ENCODE measurements around the gene PTGDR2.
"Not testable (repeated sequence)": the region's sequence is repeated elsewhere in the genome, so short reads cannot be mapped to it uniquely, and the experiment has no call there.

Gene PTGDR2

GRCh38 chr11:60825118-60825517 lies 30.6 kb downstream of the PTGDR2 start:
- no peak for DNase-seq (ENCODE audit: low read depth)
- TF ChIP-seq MYC (IDR thresholded peaks at IDR 0.05; ENCODE audit: low read depth, low read length) = no peak
- TF ChIP-seq MAX (IDR thresholded peaks at IDR 0.05; ENCODE audit: low read depth, low read length) = no peak
- TF ChIP-seq, protein P1, sequence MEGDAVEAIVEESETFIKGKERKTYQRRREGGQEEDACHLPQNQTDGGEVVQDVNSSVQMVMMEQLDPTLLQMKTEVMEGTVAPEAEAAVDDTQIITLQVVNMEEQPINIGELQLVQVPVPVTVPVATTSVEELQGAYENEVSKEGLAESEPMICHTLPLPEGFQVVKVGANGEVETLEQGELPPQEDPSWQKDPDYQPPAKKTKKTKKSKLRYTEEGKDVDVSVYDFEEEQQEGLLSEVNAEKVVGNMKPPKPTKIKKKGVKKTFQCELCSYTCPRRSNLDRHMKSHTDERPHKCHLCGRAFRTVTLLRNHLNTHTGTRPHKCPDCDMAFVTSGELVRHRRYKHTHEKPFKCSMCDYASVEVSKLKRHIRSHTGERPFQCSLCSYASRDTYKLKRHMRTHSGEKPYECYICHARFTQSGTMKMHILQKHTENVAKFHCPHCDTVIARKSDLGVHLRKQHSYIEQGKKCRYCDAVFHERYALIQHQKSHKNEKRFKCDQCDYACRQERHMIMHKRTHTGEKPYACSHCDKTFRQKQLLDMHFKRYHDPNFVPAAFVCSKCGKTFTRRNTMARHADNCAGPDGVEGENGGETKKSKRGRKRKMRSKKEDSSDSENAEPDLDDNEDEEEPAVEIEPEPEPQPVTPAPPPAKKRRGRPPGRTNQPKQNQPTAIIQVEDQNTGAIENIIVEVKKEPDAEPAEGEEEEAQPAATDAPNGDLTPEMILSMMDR (IDR thresholded peaks at IDR 0.05; ENCODE audit: low read depth, low read length) = no peak
- no peak overlapping the region for H3K4me3 ChIP-seq (ENCODE audit: low read depth, low read length)

GRCh38 chr11:60823745-60824306 lies 31.9 kb downstream of the PTGDR2 start:
- not testable (repeated sequence) for H3K4me3 ChIP-seq (ENCODE audit: low read depth, low read length); DNase-seq (ENCODE audit: low read depth)

DNA sequence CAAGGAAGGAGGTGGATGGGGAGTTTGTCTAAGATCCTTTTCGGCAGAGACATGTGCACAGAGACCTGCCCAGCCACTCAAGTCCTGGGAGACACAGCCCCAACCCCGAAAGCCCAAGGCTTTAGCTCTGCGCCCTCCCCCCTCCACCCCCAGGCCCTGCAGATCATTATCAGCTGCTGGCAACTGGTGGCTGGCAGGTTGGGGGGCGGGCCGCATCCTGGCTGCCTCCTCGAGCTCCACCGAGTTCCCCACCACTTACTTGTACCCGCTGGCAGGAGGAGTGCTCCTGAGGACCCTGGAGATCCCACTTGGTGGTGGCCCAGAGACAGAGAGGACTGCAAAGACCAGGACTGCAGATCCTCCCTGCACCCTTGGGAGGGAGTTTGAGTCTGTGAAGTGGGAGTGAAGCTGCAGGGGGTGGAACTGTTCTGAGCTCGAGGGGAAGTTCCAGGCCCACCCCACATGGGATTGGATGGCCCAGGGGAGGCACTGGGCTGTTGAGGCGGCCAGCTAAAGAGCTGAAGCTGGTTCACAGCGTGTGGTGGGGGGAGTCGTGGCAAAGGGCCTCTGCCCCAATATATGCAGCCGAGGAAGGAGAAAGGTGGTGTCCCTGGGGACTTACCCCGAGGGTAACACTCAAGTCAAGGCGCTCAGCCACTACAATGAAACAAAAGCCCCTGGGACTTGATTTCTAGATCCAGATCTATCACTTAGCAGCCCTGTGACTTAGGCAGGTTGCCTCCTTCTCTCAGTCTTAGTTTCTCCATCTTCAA lies 33.7 kb downstream of the PTGDR2 start:
- TF ChIP-seq MYC (IDR thresholded peaks at IDR 0.05; ENCODE audit: low read depth, low read length) (no peak), POLR2A (IDR thresholded peaks at IDR 0.05; ENCODE audit: extremely low read depth, insufficient read length) (no peak), MAX (IDR thresholded peaks at IDR 0.05; ENCODE audit: low read depth, low read length) (no peak)
- TF ChIP-seq, protein P1 (IDR thresholded peaks at IDR 0.05; ENCODE audit: low read depth, low read length) = no peak
- no peak overlapping the region for H3K4me3 ChIP-seq (ENCODE audit: low read depth, low read length)
- peak; percentile 82 for DNase-seq (ENCODE audit: low read depth)

DNA sequence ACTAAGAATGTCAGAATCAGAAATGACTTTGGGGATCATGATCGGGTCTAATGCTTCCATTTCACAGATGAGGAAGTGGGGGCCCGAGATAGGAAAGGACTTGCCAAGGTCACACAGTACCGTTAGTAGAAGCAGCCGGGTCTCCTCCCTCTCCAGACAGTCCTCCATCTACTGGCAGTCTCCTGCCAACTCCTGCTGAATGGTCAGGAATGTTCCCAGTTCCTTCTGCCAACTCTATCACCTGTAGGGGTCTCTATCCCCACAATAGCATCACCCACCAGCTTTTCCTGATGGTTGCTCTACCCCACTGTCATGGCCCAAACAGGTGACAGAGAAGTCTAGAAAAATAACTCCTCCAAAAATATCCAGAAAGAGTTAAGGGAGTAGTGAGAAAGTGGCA lies 37.7 kb downstream of the PTGDR2 start:
- TF ChIP-seq MAX (IDR thresholded peaks at IDR 0.05; ENCODE audit: low read depth, low read length) (no peak), MYC (IDR thresholded peaks at IDR 0.05; ENCODE audit: low read depth, low read length) (no peak), POLR2A (IDR thresholded peaks at IDR 0.05; ENCODE audit: extremely low read depth, insufficient read length) (no peak)
- TF ChIP-seq, protein P1 (IDR thresholded peaks at IDR 0.05; ENCODE audit: low read depth, low read length) = no peak
- no peak for DNase-seq (ENCODE audit: low read depth)
- no peak overlapping the region for H3K4me3 ChIP-seq (ENCODE audit: low read depth, low read length)

DNA sequence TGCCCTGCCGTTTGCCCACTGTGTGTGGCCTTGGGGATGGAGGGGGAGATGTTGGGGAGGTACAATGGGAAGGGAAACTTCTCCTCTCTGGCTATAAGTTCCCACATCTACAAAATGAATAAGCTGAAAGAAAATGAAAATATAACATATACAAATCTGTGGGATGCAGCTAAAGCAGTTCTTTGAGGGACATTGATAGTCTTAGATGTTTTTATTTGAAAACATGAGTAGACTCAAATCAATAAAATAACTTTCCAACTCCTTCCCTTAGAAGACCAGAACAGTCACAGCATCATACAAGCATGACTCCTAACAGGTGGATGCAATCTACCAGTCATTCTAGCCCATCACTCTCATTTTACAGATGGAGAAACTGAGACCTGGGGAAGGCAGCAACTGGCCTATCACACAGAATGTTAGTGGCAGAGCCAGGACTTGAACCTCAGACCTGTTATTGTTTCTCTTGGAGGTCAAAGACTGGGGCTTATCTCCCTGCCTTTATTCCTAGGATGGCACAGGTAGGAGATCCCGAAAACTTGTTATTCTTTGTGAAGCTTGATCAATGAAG lies 39.1 kb downstream of the PTGDR2 start:
- no peak for TF ChIP-seq MYC (IDR thresholded peaks at IDR 0.05; ENCODE audit: low read depth, low read length)
- no peak overlapping the region for H3K4me3 ChIP-seq (ENCODE audit: low read depth, low read length)
- no peak for DNase-seq (ENCODE audit: low read depth)

GRCh38 chr11:60814112-60814511 lies 41.6 kb downstream of the PTGDR2 start:
- no peak overlapping the region for H3K4me3 ChIP-seq (ENCODE audit: low read depth, low read length)
- TF ChIP-seq MYC (IDR thresholded peaks at IDR 0.05; ENCODE audit: low read depth, low read length) = no peak
- no peak for TF ChIP-seq MAX (IDR thresholded peaks at IDR 0.05; ENCODE audit: low read depth, low read length)
- TF ChIP-seq, protein P1 (IDR thresholded peaks at IDR 0.05; ENCODE audit: low read depth, low read length) = no peak
- no peak for TF ChIP-seq POLR2A (IDR thresholded peaks at IDR 0.05; ENCODE audit: extremely low read depth, insufficient read length)
- DNase-seq (ENCODE audit: low read depth) = no peak

Measured in NB4 (cell line).